GM06990 (cell line): ENCODE results near the gene ZNF652.

Experiments used
- DNase-seq: peaks from one replicate; pipeline ENCODE4 v3.0.0-alpha.2; 2011; ENCODE audit not compliant: insufficient read length; ENCODE audit errors: extremely low read depth
- H3K27me3 ChIP-seq: replicated peaks from 2 replicates; pipeline ENCODE4 v1.6.0; 2011; ENCODE audit warnings: low read length; ENCODE audit not compliant: control insufficient read depth, insufficient read depth
- H3K36me3 ChIP-seq: 2 replicates; pipeline ENCODE4 v1.5.1; 2011; ENCODE audit warnings: low read length; ENCODE audit not compliant: control insufficient read depth, insufficient read depth
- H3K4me3 ChIP-seq: replicated peaks from 2 replicates; pipeline ENCODE4 v1.5.1; 2011; ENCODE audit warnings: low read depth, mild to moderate bottlenecking, control low read depth, low read length
- TF ChIP-seq, protein P1 (sequence below): IDR thresholded peaks from 2 replicates; pipeline ENCODE4 v1.5.1; 2011; ENCODE audit warnings: low read length, control low read depth, mild to moderate bottlenecking, inconsistent platforms; ENCODE audit not compliant: insufficient read depth, poor library complexity, severe bottlenecking

Gene ZNF652

GRCh38 chr17:49333804-49334203, 28.2 kb downstream of the ZNF652 start:
- H3K36me3 ChIP-seq = no peaks in the 10 kb centered on the region
- no peak overlapping the region for H3K4me3 ChIP-seq
- TF ChIP-seq, protein P1, sequence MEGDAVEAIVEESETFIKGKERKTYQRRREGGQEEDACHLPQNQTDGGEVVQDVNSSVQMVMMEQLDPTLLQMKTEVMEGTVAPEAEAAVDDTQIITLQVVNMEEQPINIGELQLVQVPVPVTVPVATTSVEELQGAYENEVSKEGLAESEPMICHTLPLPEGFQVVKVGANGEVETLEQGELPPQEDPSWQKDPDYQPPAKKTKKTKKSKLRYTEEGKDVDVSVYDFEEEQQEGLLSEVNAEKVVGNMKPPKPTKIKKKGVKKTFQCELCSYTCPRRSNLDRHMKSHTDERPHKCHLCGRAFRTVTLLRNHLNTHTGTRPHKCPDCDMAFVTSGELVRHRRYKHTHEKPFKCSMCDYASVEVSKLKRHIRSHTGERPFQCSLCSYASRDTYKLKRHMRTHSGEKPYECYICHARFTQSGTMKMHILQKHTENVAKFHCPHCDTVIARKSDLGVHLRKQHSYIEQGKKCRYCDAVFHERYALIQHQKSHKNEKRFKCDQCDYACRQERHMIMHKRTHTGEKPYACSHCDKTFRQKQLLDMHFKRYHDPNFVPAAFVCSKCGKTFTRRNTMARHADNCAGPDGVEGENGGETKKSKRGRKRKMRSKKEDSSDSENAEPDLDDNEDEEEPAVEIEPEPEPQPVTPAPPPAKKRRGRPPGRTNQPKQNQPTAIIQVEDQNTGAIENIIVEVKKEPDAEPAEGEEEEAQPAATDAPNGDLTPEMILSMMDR = no peak
- no peak for DNase-seq
- no peaks in the 10 kb centered on the region for H3K27me3 ChIP-seq

DNA sequence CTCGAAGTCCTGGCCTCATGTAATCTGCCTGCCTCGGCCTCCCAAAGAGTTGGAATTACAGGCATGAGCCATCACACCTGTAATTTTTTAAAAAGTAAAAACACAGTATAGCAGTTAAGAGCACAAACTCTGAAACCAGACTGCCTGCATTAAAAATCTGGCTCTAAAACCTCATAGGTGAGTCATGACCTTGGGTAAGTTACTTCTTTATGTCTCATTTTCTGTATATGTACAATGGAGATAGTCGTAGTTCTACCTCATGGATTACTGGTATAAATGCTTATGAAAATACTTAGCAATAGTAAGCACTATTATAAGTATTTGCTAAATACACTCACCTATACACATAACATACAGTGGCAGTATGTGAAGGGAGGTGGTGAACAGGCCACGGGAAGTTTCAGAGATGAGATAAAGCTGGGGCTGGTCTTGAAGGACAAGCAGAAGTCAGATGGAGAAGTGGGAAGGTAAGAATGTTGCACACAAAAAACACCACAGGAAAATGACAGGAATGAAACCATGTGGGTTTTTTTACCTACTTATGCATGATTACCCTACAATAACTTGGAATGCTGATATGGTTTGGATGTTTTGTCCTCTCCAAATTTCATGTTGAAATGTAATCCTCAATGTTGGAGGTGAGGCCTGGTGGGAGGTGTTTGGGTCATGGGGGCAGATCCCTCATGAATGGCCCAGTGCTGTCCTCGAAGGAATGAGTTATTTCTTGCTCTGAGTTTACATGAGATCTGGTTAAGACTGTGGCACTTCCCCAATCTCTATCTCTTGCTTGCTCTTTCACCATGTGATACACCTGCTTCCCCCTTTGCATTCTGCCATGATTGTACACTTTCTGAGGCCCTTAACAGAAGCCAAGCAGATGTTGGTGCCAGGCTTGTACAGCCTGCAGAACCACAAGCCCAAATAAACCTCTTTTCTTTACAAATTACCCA, 33.9 kb downstream of the ZNF652 start:
- TF ChIP-seq, protein P1 = no peak
- H3K4me3 ChIP-seq = no peak overlapping the region
- no peaks in the 10 kb centered on the region for H3K36me3 ChIP-seq
- DNase-seq = no peak
- H3K27me3 ChIP-seq = no peaks in the 10 kb centered on the region

DNA sequence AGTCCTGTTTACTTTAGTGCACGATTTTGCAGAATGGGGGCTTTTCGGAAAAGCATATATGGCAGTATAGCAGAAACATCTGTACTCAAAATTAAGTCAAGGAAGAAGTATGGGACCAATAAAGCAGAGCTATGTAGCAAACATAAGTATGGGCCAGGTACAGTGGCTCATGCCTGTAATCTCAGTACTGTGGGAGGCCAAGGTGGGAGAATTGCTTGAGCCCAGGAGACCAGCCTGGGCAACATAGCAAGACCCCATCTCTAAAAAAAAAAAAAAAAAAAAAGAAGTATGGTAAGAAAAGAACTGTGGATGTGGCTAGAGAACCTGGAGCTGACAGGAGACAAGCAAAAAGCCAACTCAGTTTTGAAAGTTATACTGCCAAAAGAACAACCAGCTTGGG, 36.1 kb downstream of the ZNF652 start:
- Histone ChIP-seq H3K4me3 (no peak overlapping the region), H3K27me3 (no peaks in the 10 kb centered on the region), H3K36me3 (no peaks in the 10 kb centered on the region; the same call in 1 of the 2 replicates)
- DNase-seq = no peak
- TF ChIP-seq, protein P1 = no peak

DNA sequence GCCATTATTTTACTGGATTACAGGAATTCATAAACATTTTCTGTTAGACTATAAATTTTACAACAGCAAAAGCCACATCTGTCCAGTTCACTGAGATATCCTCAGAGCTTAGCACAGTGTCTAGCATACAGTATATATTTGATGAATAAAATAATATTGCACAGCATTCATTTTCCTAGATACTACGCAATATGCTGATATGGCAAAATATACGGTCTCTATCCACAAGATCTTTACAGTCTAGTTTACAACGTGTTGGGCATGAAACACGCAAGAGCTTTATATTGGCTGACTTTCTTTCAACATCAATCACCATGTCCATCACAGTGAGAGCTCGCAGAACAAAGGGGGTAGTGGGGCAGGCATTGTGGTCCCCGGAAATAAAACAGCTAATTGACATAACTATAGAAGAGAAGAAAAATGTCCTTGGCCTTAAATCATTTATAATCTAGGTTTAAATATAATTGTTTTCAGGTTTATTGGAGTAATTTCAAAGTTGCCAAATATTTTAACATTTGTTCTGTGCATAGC, 43.5 kb downstream of the ZNF652 start:
- DNase-seq = no peak
- Histone ChIP-seq H3K4me3 (no peak overlapping the region), H3K36me3 (peaks cover 2% of the 10 kb centered on the region), H3K27me3 (no peaks in the 10 kb centered on the region)
- TF ChIP-seq, protein P1 = no peak

- Histone ChIP-seq H3K27me3 (no peaks in the 10 kb centered on the region), H3K4me3 (no peak overlapping the region), H3K36me3 (peaks cover 2% of the 10 kb centered on the region)
- TF ChIP-seq, protein P1 = no peak
- DNase-seq = no peak
These were observed 45.0 kb downstream of the ZNF652 start for GRCh38 chr17:49316889-49317675.
